ENCODE results near the gene BAG5.

The BAG5 gene

DNA sequence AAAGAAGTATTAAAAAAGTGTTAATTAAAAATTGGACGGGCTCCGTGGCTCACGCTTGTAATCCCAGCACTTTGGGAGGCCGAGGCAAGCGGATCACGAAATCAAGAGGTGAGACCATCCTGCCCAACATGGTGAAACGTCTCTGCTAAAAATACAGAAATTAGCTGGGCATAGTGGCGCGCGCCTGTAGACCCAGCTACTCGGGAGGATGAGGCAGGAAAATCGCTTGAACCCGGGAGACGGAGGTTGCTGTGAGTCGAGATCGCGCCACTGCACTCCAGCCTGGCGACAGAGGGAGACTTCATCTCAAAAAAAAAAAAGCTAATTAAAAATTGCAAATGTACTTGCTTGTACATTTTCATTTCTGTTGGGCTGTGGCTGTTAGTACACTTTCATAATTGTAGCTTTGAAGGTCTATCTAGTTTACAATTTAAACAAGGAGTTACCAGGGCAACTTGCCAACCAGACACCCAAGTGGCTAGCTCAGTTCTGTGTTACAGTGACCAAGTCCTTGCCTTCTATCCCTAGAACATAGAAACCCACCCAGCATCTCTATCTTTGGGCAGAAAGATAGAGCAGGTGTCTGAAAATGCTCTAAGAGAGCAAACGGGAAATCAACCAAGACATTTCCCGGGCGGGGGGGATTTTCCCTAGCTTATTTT, 1.5 kb upstream of the BAG5 start:
- DNase-seq = no peak

DNA sequence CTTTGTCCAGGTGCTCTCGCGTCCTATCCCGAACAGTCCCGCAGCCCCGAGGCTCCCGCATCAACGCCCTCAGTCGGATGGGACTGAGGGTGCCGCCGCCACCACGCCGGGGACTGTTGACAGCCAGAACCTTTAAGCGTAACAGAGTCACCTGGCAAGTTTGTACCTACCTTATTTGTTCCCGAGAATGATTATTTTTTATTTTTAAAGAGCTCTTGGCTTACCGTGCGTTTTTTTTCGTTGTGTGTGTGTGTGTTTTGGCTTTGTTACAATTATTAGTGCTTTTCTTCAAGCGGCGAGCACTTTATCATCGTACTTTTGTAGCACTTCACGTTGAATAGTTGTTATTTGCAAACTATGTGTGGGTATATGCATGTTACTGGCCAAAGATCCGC, 766 bp upstream of the BAG5 start:
- no peak for DNase-seq

DNA sequence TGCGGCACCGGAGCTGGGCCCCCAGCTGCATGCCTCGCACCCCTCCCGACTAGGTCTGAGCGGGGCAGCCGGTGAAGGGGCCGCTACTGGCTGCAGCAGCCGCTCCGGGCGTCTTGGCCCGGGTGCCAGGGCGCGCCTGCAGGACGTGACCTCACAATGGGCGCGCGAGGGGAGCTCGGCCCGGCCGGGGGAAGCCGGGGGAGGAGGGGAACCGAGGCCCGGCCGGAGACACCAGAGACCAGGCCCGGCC, 353 bp downstream of the BAG5 start:
- DNase-seq = no peak

DNA sequence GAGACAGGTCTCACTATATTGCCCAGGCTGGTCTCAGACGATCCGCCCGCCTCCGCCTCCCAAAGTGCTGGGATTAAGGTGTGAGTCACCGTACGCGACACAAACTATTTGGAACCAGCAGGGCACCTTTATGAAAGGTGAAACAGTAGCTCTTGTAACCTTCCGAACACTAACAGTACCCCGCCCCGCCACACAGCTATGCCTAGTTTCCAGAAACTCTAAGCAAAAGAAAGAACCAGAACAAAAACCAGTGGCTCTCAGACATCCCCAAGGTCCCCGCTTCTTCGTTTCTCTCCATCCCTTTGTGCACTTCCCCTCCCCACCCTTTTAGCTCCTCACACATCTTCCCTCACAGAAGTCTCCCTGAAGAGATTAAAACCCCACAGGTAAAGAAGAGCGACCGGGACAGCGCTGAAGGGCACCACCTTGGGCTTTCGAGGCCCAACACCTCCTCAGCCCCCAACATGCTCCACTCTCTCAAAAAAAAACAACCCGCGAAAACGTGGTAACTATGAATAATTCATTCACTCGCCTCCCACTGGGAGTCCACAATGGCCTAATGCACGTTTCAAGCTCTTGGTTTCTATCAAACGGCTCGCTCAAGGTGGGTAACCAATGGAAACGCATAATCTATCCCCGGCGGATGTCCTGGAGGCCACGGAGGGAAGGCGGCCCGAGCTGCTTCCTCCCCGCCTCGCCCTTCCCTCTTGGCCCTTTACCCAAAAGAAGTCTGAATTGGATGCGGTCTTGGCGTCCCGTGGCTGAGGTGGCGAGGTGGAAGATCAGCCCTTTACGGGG, 877 bp downstream of the BAG5 start:
- DNase-seq = peak; percentile 52 to 63

DNA sequence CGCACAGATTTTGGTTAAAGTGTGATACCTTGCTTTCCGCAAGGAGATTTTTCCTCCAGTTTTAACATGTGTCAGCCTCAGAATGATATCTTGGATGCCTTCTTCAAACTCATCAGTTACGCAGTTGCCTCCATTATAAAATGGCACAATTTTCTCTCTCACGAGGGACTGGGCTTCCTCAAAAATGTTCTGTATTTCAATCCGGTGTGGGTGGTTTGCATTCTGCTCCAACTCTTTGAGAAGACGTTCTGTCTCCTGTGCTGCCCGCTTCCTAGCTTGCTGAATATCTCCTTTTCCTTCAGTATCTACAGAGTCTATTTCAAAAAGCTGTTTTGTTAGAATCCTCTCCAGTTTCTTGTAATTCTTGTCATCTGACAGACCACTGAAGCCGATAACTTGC, 1.8 kb downstream of the BAG5 start:
- no peak for DNase-seq

DNA sequence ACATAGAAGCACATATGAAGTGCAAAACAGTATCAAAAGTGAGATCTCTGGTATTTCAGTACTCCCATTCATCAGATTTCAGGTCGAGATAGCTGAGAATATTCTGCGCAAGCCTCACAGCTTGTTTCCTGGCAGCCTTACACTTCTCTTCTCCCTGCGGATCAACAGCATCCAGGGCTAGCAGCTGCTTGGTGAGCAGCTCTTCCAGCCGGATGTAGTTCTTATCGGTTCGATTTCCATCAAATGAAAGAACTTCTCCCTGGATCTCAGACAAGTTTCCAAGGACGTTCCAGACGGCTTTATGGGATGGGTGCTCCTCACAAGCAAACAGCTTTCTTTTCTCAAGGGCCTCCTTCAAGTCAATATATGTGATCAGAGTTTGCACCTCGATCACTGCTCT, 2.7 kb downstream of the BAG5 start:
- DNase-seq = no peak

DNA sequence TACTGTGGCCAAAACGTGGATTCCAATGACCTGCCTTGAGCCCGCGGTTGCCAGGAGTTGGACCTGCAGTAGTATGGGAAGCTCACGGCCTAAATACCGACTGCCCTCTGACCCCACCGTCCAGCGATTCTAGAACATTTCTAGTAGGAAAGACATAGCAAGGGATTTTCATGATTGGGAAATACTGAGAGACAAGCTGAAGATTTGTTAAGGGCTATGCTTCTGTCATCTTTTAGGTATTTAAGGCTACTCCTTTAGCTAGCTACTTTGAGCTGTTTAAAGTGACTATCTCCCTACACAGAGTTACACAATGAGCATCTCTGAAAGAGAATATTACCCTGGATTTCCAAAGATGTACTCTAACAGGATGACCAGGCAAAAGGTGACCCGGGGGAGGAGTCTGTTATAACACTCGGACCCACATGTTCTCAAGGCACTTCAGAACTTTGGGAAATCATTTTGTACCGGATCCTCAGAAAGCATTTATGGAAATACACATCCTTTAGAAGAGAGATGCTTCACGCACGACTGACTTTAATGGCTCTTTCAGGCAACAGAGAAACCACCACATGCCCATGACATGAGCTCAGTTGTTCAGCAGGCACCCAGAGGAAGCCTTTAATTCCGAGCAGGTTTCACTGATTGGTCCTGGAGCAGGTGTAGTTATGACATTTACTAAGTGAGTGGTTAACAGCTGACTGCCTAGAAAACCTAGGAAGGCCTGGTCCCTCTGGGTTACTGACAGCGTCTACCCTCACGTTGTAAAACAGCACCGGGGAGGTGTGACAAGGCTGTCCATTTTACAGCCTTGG, 4.2 kb downstream of the BAG5 start:
- no peak for DNase-seq

DNA sequence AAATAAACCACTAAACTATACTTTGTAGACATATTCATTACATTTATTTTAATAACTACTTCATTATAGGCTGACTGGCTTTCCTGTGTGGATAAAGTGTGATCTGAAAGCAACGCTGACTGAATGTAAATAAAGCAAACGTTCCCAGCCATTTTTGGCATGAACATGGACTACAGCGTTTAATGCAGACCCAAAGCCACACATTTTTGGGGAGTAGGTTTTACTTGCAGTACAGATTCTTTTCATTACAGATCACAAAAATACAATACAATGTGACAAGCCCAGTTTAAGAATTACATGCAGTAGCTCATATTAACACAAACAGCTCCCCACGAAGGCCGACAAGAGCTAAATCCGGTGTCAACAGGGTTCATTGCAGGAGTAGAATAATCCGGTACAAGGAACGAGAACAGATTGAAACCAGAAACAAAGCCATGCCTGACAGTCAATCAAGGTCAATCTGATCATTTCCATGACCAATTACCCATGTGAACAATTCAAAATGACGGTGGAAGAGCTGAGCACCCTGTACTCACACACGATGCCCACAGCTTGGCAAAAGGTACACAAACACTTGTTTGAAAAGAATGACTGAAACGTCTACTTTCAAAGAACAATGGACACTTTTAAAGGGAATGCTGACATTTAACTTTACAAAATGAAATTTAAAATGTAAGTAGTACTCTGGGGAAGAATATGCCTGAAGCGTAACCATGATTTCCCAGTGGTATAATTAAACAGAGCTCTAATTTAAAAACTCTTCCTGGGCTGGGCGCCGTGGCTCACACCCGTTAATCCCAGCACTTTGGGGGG, 5.3 kb downstream of the BAG5 start:
- DNase-seq = no peak

DNA sequence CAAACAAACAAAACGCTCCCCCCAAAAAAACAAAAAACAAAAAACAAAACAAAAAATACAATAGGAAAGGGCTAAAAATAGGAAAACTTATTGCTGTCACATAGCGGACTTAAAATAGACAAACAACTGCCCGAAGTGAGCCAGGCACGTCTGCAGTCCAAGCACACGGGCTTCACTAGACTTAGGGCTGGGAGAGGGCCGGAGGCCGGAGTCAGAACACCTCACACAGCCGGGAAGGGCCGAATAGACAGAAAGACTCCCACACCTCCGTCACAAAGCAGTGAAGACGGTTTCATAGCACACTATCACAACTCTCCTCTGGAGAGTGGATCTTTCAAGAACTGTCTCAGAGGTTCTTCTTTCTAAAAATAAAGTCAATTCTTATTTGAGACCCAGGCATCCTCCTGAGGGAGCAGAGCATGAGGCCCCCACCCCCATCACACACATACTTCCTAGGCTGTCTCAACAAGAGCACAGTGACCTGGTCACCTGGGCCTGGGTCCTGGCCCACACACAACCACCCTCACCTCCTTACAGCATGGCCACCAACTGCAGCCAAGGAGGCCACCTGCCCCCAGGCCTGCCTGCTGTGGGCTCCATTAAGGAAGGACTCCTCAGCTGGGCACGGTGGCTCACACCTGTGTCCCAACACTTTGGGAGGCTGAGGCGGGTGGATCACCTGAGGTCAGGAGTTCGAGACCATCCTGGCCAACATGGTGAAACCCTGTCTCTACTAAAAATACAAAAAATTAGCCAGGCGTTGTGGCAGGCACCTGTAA, 6.7 kb downstream of the BAG5 start:
- no peak for DNase-seq

DNA sequence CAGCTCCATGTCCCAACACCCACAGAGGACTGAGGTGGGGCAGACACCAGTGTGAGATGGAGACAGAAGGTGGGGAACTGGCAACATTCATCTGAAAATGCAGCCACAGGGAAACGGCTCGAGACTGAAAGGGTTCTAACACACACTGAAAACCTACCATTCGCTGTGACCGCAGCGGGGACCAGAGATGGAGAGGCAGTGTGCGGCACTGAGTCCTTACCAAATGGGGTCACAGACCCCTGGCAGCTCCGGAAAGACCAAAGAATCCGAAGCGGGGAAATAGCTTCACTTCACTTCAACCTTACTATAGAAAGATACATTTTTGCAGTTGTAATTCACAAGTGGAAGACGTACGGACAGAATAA, 9.6 kb downstream of the BAG5 start:
- DNase-seq = no peak

DNA sequence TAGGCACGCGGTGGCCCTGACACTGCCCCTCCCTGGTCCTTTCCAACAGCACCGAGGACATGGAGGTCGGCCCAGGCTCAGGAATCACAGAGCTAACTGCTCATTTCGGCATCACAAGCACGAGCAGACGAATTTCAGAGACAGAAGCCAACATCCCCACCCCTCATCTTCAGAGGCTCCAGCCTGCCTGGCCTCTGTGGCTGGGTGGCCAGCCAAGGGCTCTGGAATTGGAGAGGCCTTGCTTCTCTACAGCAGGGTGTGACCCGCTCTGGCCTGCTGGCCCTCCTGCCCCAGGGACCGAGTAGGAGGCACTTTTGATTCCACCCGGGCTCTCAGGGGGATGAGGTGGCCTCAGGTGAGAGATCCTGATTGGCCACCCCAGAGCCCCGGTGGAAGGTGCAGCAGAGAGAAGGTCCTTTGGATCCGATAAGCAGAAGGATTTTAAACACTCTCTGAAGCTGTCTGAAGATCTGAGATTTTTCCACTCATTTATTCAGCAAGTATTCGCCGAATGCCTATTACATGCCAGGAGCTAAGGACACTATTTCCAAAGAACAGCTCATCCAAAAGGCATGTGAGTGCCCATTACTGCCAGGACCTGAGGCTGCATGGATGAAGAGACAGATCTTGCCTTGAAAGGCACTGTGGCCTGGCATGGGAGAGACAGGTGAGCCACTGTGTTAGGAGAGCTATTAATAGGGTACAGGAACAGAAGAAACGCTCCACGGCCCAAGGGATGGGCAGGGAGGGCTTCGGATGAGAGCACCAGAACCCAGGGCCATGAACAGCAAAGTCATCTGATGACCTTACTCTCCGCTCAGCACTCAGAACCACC, 10.2 kb downstream of the BAG5 start:
- DNase-seq = no peak

DNA sequence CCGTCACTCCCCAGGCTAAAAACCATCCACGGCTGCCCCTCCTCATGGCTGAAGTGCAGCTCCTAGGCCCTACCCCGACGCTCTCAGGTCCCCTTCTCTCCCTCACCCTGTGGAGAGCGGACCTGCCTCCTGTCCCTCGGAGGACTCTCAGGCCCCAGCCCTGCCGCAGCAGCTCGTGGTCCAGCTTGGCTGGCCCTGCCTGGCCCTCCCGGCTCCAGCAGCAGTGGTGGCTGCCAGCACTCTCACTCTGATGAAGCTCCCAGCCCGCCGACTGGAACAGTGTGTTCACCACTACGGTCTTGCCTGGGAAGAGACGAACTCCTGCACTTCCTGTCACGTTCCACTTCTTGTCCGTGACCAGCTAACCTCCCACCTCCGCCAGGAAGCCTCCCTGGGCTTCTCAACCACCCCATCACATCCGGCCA, 11.1 kb downstream of the BAG5 start:
- no peak for DNase-seq

DNA sequence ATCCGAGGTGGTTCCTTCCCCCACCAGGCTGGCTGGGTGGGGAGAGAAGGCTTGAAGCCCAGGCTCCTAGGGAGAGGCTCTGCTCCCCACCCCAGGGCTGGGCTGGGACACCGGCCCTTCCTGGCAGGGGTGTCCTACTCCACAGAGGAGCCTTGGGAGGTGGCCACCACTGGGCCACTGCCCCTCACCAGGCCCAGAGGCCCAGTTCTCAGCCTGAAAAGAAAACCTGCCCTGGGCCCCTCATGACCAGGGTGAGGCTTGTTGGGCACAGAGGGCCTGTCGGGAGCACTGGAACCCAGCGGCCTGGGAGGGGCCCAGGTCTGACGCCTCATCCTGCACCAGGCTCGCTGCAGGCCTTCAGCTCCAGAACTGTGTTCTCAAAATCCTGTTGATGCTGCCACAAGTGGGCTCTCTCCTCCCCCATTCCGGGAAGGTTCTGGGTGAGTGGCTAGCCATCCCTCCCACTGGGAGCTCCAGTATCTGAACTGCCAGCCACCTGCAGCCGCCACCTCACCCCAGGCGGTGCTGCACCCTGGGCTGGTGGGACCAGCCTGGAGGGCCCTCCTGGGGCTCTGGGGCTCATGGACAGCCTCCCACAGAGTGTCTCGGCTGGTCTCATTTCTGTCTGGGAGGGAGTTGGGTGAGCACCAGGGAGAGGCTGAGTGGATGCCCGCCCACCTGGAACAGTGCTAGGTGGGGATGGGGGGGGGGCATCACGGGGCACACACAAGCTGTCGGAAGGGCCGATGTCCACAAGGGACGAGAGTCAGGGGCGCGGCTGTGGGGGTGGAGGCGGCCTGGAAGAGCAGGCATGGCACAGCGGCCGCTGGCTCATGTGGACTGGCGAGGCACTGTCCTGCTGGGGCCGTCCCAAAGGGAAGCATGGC, 11.8 kb downstream of the BAG5 start:
- DNase-seq = no peak

DNA sequence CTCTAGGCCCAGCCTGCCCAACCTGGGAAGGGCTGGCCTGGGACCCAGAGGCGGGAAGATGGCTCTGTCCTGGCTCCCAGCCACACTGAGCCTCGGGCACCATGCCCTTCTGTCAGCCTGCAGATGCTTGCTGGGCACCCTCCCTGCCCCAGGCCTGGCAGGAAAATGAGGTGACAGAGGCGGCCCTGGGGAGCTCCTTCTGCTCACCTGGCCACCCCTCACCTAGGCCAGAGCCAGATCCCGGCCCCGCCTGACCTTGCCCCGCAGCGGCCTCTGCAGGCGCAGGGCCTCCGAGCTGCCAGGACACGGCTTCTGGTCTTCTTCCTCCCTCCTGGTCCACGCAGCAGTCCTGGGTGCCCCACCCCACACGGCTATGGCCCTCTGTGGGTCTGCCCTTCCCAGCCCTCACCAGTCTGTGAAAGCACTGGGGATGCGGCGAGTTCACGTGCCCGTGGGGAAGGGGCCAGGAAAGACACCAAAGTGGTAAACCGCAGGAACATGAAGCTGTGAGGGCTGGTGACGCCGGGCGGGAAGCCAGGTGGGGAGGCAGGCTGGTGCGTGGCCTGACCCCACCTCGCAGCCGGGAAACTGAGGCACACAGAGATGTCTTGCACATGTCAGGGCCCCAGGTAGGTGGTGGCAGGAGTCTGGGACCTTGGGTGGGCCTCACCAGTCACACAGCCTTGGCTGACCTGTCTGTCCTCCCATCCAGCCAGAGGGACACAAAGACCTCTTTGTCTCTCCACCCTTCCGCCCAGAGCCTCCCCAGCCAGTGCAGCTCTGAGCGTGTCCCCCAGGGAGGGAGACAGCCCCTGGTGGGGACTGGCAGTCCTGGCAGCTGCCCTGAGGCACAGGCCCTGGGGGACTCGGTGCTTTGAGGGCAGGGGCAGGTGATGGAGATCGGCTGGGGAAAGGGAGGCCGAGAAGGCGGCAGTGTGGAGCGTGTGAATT, 12.8 kb downstream of the BAG5 start:
- DNase-seq = no peak

DNA sequence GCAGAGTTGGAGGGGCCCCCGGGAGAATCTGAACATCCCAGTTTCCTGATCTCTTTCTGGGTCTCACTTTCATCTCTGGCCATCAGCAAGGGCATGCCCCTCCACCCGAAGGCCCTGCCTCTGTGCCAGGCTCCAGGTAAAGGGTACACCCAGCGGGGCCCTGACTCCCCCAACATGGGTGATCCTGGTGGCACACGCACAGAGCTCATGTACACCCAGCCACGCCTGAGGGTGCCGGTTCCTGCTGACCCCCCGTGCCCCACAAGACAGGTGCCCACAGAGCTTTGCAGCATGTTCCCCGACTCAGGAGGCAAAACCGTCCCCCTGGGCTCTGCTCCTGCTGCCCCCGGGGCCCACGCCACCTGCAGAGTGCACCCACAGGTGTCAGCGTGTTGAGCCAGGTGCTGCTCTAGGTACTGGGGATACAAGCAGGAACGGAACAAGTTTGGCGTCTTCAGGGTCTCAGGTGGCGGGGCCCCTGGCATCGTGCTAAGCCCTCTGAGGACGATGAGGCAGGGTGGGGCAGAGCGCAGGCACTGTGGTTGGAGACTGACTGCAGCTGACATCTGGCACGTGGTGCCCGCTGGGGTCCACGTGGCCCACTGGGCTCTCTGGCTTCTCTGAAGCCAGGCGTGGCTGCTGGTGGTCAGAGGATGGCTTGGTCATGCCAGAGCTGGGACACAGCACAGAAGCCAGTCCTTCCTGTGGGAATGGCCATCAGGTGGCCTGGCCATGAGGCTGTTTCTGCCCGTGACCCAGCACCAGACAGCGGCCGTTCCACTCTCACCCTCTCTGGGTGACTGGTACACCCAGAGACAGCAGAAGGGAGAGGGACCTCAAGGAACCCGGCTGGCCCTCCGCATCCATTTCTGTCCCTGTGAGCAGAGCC, 13.8 kb downstream of the BAG5 start:
- DNase-seq = no peak

DNA sequence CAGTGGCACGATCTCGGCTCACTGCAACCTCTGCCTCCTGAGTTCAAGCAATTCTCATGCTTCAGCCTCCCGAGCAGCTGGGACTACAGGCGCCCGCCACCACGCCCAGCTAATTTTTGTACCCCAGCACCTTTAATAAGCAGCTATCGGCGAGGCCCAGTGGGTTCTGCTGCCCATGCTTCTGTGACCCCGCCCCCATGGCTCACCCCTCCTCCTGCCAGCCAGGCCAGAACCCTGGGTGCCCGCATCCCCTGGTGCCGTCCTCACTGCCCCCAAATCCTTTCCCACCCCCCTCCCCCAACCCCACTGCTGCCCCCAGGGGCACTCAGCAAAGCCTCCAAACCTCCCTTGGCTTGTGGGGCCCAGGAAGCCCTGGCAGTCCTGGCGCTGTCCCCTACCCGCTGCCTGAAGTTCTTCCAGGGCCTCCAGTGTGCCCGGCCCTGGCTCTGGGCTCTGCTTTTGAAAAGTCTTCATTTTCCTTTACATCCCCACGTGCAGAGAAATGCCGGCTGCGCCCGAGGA, 14.5 kb downstream of the BAG5 start:
- no peak for DNase-seq

DNA sequence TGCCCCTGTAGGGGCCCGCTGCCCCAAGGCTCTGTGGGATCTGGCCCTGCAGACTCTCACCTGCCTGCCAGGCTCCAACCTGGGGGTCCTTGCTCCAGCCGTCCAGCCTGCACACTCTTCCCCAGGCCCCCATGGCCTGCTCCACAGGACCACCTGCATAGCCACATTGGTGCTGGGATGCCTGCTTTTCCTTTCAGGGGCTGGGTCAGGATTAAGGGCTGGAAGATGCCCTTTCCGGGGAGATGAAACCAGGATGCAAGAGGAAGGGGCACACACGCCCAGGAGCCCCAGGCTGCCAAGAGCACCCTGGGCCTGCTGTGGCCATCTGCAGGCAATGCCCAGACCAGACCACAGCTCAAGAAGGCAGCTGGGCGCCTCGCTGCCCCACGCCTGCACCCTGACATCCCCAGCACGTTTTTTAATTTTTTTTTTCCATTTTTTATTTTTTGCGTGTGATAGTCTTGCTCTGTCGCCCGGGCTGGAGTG, 15.0 kb downstream of the BAG5 start:
- DNase-seq = no peak

Data from activated CD4-positive, alpha-beta T cell treated with anti-CD3 and anti-CD28 coated beads, Interleukin-2, amount 50 U/mL, for 48 hours (primary cell).